Upper lobe of left lung (tissue), 6 donors: Measurements from ENCODE around the gene SERINC5. TPM values are rescaled to one million over a fixed set of nuclear protein-coding genes. Genes with fewer than 3 reads are reported as not detected.

Source experiments
- ATAC-seq, 2 donors: fragments of 200-7000 bp; cut with Tn5 transposase; one replicate each; pipeline ENCODE4 v1.9.1; 2022; ENCODE audit warnings: mild to moderate bottlenecking in 2 of 2, moderate library complexity in 2 of 2; ENCODE audit not compliant: low FRiP score in 2 of 2
- DNase-seq, 2 donors: peaks; one replicate each; pipeline ENCODE4 v3.0.0-alpha.2; 2019 to 2020
- H3K27ac ChIP-seq, 4 donors: fragments of 200-600 bp; sonication (generic); one replicate each; pipeline ENCODE4 v1.5.1; 2016 to 2019
- H3K27me3 ChIP-seq, 4 donors: fragments of 200-600 bp; sonication (generic); one replicate each; pipeline ENCODE4 v1.5.1; 2017 to 2019
- H3K36me3 ChIP-seq, 4 donors: fragments of 200-600 bp; sonication (generic); one replicate each; pipeline ENCODE4 v1.5.1; 2016 to 2019
- H3K4me1 ChIP-seq, 4 donors: fragments of 200-600 bp; sonication (generic); one replicate each; pipeline ENCODE4 v1.5.1; 2018 to 2019
- H3K4me3 ChIP-seq, 4 donors: fragments of 200-600 bp; sonication (generic); one replicate each; pipeline ENCODE4 v1.5.1; 2017 to 2019; ENCODE audit warnings: mild to moderate bottlenecking in 2 of 4, moderate library complexity in 1 of 4
- H3K9me3 ChIP-seq, 4 donors: fragments of 200-600 bp; sonication (generic); one replicate each; pipeline ENCODE4 v1.5.1; 2018 to 2019
- CTCF ChIP-seq, 6 experiments: fragments of 450-650 bp in 4 of 6; fragments of 200-600 bp in 2 of 6; sonication (generic) in 2 of 6; IDR thresholded peaks; one replicate each; pipeline ENCODE4 v1.5.1; 2016 to 2019; ENCODE audit warnings: antibody characterized with exemption in 6 of 6
- EP300 ChIP-seq, 4 donors: sonication (generic); formaldehyde crosslinking; IDR thresholded peaks; one replicate each; pipeline ENCODE4 v1.5.1; 2017; ENCODE audit warnings: antibody characterized with exemption in 4 of 4, control low read depth in 2 of 4
- POLR2A ChIP-seq, 4 donors: fragments of 450-650 bp; IDR thresholded peaks; one replicate each; pipeline ENCODE4 v1.5.1; 2016 to 2017; ENCODE audit warnings: antibody characterized with exemption in 4 of 4, mild to moderate bottlenecking in 2 of 4
- POLR2AphosphoS5 ChIP-seq, 2 donors: sonication (generic); formaldehyde crosslinking; IDR thresholded peaks; one replicate each; pipeline ENCODE4 v1.5.1; 2017; ENCODE audit warnings: antibody characterized with exemption in 2 of 2
- WGBS, 2 donors: methylation state at CpG; one replicate each; pipeline ENCODE4 v1.1.5; 2017 to 2018; 5-methylcytosine and 5-hydroxymethylcytosine counted together
- total RNA-seq, 6 donors: library from RNA; depleted of rRNA in 4 of 6; stranded (reverse); fragments of >200 nt in 4 of 6; gene quantifications; one replicate each; pipeline versions ENCODE4 v1.1.0 to v1.2.1, GENCODE V29; 2016 to 2021
- donor health status: DM: no; HTN: no; CAD: no; lungs with moderate emphysema.
- donor health status: DM: no; HTN: yes; CAD: no; lungs with severe emphysema.

The SERINC5 gene
- total RNA-seq, 6 donors from 2014 or later = 27.3 to 62.4 (median 41.3) TPM

- ATAC-seq (no peak), DNase-seq (no peak)
- H3K4me3 ChIP-seq = no peak overlapping the region
- TF ChIP-seq POLR2A (IDR thresholded peaks at IDR 0.05) (no peak), POLR2AphosphoS5 (IDR thresholded peaks at IDR 0.05) (no peak)
- peaks cover 0 to 2% (median 0%) of the 10 kb centered on the region in 4 donors for H3K4me1 ChIP-seq
- H3K9me3 ChIP-seq = no peaks in the 10 kb centered on the region
- 69 to 72% methylated on average over 5 of the region's 5 CpGs for WGBS, 2 donors
- no peaks in the 10 kb centered on the region for H3K36me3 ChIP-seq
- no peak overlapping the region for H3K27ac ChIP-seq
- no peaks in the 10 kb centered on the region for H3K27me3 ChIP-seq
These were observed 148.9 kb downstream of the SERINC5 start for GRCh38 chr5:80106916-80107315.

- Histone ChIP-seq H3K4me1 (peaks cover 0 to 2% (median 0%) of the 10 kb centered on the region in 4 donors), H3K27ac (no peak overlapping the region), H3K4me3 (no peak overlapping the region), H3K9me3 (no peaks in the 10 kb centered on the region), H3K27me3 (no peaks in the 10 kb centered on the region), H3K36me3 (no peaks in the 10 kb centered on the region)
- TF ChIP-seq POLR2A (IDR thresholded peaks at IDR 0.05) (no peak), CTCF (IDR thresholded peaks at IDR 0.05) (no peak), EP300 (IDR thresholded peaks at IDR 0.05) (no peak), POLR2AphosphoS5 (IDR thresholded peaks at IDR 0.05) (no peak)
- ATAC-seq (no peak), DNase-seq (no peak)
- WGBS, 2 donors = 89 to 92% methylated on average over 6 to 7 of the region's 7 CpGs
These were observed 150.0 kb downstream of the SERINC5 start for GRCh38 chr5:80105698-80106439.

GRCh38 chr5:80103371-80103770 is 152.5 kb downstream of the SERINC5 start:
- no peaks in the 10 kb centered on the region for H3K36me3 ChIP-seq
- TF ChIP-seq EP300 (IDR thresholded peaks at IDR 0.05) = no peak
- TF ChIP-seq POLR2A (IDR thresholded peaks at IDR 0.05) = no peak
- TF ChIP-seq POLR2AphosphoS5 (IDR thresholded peaks at IDR 0.05) = no peak
- no peak for TF ChIP-seq CTCF (IDR thresholded peaks at IDR 0.05)
- no peaks in the 10 kb centered on the region for H3K27me3 ChIP-seq
- 71 to 83% methylated on average over 5 to 6 of the region's 6 CpGs for WGBS, 2 donors
- no peak for DNase-seq
- ATAC-seq = no peak
- H3K27ac ChIP-seq = no peak overlapping the region
- H3K9me3 ChIP-seq = no peaks in the 10 kb centered on the region
- H3K4me1 ChIP-seq = no peaks in the 10 kb centered on the region
- H3K4me3 ChIP-seq = no peak overlapping the region

GRCh38 chr5:80101993-80102392 is 153.9 kb downstream of the SERINC5 start:
- Histone ChIP-seq H3K4me3 (no peak overlapping the region), H3K4me1 (no peaks in the 10 kb centered on the region), H3K27ac (no peak overlapping the region), H3K27me3 (no peaks in the 10 kb centered on the region), H3K9me3 (no peaks in the 10 kb centered on the region), H3K36me3 (no peaks in the 10 kb centered on the region)
- TF ChIP-seq POLR2A (IDR thresholded peaks at IDR 0.05) = no peak
- no peak for TF ChIP-seq POLR2AphosphoS5 (IDR thresholded peaks at IDR 0.05)
- TF ChIP-seq EP300 (IDR thresholded peaks at IDR 0.05) = no peak
- TF ChIP-seq CTCF (IDR thresholded peaks at IDR 0.05) = no peak
- no peak for DNase-seq
- ATAC-seq = no peak

- Histone ChIP-seq H3K27ac (no peak overlapping the region), H3K4me3 (no peak overlapping the region), H3K36me3 (no peaks in the 10 kb centered on the region), H3K9me3 (no peaks in the 10 kb centered on the region), H3K4me1 (peaks cover 0 to 4% (median 0%) of the 10 kb centered on the region in 4 donors), H3K27me3 (no peaks in the 10 kb centered on the region)
- DNase-seq = no peak
- TF ChIP-seq POLR2A (IDR thresholded peaks at IDR 0.05) (no peak), POLR2AphosphoS5 (IDR thresholded peaks at IDR 0.05) (no peak), CTCF (IDR thresholded peaks at IDR 0.05) (no peak), EP300 (IDR thresholded peaks at IDR 0.05) (no peak)
- 92 to 95% methylated on average over 10 of the region's 10 CpGs for WGBS, 2 donors
- ATAC-seq = no peak
These were observed 158.4 kb downstream of the SERINC5 start for GRCh38 chr5:80097451-80097850.
